GDM1 (cell line): Measurements from ENCODE around the gene PKN3.

Source experiments
- DNase-seq: peaks from one replicate; lab custom pipeline; 2025; lab: John Stamatoyannopoulos, UW

Gene PKN3

DNA sequence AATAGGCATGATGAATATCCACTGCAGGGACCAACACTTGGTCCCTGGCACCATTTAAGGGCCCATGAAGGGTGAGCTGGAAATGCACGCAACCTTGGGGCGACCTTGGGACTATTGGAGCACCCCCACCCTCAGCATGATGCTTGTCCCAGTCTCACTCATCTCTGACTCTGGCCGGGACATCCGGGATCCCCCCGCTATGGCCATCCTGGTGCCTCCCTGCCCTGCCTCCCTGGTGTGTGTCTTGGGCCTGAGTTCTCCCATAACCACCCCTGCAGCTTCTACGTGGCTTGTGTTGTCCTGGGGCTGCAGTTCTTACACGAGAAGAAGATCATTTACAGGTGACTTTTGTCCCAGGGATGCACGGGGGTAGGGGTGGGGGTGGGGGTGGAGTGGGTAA is 15.7 kb downstream of the PKN3 start:
- DNase-seq = no peak

- DNase-seq = no peak
Observed at GRCh38 chr9:128718475-128718874, 16.2 kb downstream of the PKN3 start.

- no peak for DNase-seq
Observed at GRCh38 chr9:128719919-128720605, 17.8 kb downstream of the PKN3 start.

- DNase-seq = no peak
Observed at GRCh38 chr9:128720841-128721486, 18.7 kb downstream of the PKN3 start.

DNA sequence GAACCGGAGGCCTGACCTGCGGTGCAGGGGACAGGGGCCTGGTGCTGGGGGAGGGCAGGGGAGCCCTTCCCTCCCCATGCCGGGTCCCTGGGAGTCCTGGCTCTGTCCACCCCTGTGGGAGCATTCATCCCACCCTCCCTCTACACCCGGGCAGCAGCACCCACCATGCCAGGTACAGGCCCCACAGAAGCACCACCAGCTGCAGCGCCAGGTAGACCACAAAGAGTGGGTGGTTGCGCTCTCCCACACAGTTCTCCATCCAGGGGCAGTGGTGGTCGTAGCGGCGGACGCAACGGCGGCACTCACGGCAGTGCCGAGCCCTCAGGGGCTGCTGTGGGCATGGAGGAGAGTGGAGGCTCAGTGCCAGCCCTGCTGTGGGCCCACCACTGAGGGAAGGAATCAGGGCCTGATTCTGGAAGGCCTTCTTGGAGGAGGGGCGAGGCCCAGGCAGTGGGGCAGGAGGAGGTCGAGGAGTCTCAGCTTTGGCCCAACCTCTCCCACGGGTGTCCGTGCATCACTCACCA is 19.2 kb downstream of the PKN3 start:
- DNase-seq = no peak

DNA sequence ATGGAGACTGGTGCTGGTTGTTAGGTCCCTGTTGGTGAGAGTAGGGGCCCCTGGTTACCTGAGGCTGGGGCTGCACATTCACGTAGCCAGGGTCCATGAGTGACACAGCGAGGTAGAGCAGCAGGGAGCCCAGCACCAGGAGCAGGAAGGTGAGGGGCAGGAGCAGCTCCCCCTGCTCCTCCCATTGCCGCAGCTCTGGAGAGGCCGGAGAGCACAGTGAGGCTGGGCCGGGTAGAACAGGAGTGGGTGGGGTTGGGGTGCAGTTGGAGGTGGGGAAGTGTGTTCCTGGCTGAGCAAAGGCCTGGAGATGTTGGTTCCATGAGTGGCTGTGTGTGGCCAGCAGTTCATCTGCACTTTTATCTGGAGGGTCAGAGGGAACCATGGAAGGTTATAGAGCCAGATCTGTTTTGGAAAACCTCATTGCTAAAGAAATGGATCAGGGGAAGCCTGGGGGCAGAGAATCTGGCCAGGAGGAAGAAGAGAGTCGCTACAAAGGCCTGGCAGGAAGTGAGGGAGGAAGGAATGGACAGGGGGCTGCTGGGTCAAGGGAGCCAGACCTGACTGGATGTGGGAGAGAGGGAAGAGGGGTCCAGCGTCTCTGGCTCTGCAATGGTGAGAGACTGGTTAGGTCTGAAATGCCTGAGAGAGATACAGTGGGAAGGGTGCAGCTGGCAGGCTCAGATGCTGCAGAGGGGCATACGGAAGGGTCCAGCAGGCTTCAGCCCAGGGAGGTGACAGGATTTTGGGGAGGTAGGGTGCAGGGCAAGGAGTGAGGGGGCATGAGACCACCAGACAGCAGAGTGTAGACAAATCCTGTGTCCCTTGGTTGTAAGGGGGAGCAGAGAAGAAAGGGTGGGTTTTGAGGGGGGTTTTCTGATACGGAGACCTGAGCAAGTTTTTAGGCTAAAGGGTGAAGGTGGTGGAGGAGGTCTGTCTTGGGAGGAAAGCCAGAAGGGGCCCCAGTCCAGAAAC is 20.4 kb downstream of the PKN3 start:
- no peak for DNase-seq

DNA sequence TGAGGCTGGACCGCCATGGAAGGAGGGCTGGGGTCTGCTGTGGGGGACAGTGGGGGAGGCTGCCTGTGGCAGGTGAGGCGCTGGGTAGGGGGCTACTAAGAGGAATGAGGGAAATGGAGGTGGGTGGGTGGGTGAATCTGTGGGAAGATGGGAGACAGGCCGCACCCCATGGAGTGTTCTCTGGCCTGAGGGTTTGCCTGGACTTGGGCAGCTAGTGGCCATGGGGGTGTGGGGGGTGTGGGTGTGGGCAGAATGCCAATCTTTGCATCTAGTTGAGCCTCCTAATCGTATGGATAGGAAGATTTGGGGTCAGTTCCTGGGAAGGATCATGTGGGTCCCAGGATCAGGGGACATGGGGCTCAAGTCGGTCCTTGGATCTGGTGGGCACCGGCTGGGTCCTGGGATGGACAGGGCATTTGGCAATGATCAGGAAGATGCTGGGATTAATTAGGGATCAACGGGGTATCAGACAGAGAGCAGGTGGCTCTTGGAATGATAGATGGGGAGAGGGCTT is 21.1 kb downstream of the PKN3 start:
- no peak for DNase-seq

DNA sequence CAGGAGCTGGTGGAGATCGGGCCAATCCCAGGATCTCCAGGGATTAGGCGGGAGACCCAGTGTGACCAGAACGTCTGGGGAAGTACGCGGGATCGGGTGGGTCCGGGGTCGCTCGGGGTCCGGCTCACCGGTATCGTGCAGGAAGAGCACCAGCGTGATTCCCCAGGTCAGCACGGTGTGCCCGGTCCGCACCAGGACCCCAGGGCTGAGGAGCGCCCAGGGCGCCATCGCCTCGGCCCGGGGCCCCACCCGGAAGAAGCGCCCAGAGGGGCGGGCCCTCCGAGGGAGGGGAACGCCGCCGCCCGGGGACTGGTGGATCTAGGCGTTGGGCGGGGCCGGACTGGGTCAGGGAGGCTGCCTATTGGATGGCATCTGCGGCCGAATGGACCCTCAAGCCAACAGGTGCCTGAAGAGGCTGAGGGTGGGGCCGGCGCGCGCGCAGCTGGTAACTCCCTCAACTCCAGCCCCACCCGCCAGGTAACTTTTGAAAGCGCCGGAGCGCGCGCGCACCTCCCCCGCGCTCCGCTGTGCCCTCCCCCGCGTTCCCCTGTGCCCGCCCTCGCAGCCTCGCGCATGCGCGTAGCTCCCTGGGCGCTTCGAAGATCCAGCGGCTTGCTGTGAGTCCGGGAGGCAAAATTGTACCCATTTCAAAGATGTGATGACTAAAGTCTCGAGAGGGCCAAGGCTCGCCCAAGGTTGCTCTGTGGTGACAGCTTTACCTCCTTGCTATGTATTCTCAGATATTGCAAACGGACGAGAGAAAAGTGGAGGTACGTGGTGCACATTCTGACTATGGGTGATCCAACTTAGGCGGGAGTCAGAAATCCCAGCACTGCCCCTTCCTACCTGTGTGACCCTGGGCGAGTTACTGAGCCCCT is 21.8 kb downstream of the PKN3 start, which contains the start of gene ZDHHC12:
Gene ZDHHC12 (minus strand): TSS at position 262 of the 878 bp plus-strand sequence. CDS start 34 bp downstream, at position 228.
- DNase-seq = peak; percentile 99

DNA sequence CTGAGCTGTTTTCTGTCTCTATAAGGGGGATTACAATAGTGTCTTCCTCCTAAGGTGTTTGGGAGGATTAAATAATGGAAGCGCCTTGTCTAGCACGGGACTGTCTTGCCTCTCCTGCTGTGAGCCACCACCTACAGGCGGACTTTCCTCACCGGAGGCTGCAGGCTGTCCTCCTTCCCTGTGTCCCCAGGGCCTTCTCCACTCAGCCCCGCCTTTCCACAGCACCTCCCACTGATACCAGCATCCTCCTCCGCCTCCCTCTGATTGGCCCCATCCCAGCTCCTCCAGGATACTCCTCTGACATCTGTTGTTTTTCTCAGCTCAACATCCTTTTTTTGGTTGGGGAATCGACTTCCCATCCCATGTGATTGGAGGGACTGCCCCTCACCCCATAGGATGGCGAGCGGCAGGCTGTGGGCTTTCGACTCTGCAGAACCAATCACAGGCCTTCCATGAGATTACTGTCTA is 22.5 kb downstream of the PKN3 start:
- peak; percentile 30 for DNase-seq

GRCh38 chr9:128727640-128728248 is 25.4 kb downstream of the PKN3 start:
- no peak for DNase-seq

GRCh38 chr9:128728298-128728697 is 26.0 kb downstream of the PKN3 start:
- no peak for DNase-seq

DNA sequence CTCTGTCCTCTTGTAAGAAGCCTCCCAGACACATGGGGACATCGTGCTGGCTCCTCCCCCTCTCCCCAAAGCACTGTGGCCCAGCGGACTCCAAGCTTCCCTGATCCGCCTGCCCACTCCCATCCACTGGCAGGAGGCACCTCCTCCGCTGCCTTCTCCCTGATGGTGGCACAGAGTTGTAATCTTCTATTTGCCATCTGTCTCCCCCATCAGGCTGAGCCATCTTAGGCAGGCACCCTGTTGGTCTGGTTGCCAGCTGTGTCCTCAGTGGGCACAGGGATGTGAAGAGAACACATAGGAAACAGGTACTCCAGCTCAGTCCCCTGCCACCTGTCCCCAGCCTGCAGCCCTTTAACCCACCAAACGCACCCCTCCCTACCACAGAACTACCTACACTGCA is 27.0 kb downstream of the PKN3 start:
- no peak for DNase-seq

GRCh38 chr9:128729766-128730517 is 27.6 kb downstream of the PKN3 start:
- DNase-seq = no peak

- DNase-seq = no peak
Observed at GRCh38 chr9:128731093-128731492, 28.8 kb downstream of the PKN3 start.

- DNase-seq = no peak
Observed at GRCh38 chr9:128731691-128732090, 29.4 kb downstream of the PKN3 start.

DNA sequence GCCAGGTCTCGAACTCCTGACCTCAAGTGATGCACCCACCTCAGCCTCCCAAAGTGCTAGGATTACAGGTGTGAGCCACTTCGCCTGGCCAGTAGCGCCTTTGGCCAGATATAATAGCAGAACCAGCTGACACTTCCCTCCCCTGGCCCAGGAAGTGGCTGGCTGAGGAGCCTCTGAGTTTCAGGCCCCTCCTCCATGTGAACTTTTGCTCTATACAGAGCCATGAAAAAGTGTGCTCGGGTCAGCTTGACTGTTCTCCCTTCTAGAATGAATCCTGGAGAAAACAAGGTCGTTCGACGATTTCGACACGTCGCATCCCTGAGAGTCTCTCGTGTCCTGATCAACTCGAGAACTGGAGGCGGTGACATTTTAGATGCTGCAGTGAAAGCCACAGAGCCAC is 30.3 kb downstream of the PKN3 start:
- no peak for DNase-seq

GRCh38 chr9:128733256-128733655 is 31.0 kb downstream of the PKN3 start:
- no peak for DNase-seq

GRCh38 chr9:128735373-128735772 is 33.1 kb downstream of the PKN3 start:
- no peak for DNase-seq

DNA sequence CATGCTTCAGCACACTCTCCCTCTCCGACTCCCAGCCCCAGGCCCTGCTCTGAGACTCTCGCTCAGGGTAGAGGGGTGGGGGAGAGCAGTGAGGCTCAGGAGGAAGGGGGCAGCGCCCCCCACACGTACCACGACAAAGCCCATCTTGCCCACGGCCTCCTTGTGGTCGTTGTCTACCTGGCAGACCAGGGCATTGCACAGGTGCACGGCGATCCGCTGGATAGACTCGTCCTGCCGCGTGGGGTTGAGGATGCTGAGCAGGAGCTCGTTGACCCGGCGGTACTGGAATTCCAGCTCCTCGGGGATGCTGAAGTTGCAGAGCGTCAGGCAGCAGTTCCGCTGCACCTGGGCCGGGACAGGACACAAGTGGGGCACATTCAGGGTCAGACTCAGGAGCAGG is 40.1 kb downstream of the PKN3 start:
- DNase-seq = no peak

DNA sequence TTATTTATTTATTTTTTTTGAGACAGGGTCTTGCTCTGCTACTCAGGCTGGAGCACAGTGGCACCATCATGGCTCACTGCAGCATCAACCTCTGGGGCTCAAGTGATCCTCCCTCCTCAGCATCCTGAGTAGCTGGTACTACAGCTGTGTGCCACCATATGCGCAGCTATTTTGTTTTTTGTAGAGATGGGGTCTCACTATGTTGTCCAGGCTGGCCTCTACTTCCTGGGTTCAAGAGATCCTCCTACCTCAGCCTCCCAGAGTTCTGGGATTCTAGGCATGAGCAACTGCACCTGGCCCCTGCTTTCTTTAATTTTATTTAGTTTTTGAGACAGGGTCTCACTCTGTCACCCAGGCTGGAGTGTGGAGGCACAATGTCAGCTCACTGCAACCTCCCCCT is 41.1 kb downstream of the PKN3 start:
- DNase-seq = no peak
